Osteoblast (primary cell): ENCODE results near the gene RMI2. TPM values are rescaled to one million over a fixed set of nuclear protein-coding genes. Genes with fewer than 3 reads are reported as not detected.

Experiments used
- DNase-seq: peaks from one replicate; pipeline ENCODE4 v3.0.0; 2011; ENCODE audit warnings: low spot score, mixed read lengths; ENCODE audit not compliant: insufficient read length; ENCODE audit errors: missing footprints
- H2AFZ ChIP-seq: 2 replicates; pipeline ENCODE4 v1.6.0; 2011; ENCODE audit warnings: mild to moderate bottlenecking, low read length
- H3K27ac ChIP-seq: 2 replicates; pipeline ENCODE4 v1.5.1; 2011; ENCODE audit warnings: mild to moderate bottlenecking, low read depth, low read length, moderate library complexity
- H3K27me3 ChIP-seq: 2 replicates; pipeline ENCODE4 v1.6.0; 2012; ENCODE audit warnings: mild to moderate bottlenecking, control low read depth, inconsistent platforms, low read length, moderate library complexity; ENCODE audit not compliant: insufficient read depth
- H3K36me3 ChIP-seq: 2 replicates; pipeline ENCODE4 v1.5.1; 2011; ENCODE audit warnings: mild to moderate bottlenecking, low read length, control low read depth, moderate library complexity; ENCODE audit not compliant: insufficient read depth
- H3K4me1 ChIP-seq: 2 replicates; pipeline ENCODE4 v1.5.1; 2011; ENCODE audit warnings: mild to moderate bottlenecking, low read length, control low read depth, moderate library complexity; ENCODE audit not compliant: insufficient read depth
- H3K4me2 ChIP-seq: 2 replicates; pipeline ENCODE4 v1.6.0; 2011; ENCODE audit warnings: mild to moderate bottlenecking, low read length; ENCODE audit not compliant: insufficient read depth
- H3K4me3 ChIP-seq: fragments of 200-600 bp; sonication (generic); 3 replicates; pipeline ENCODE4 v1.5.1; 2012; ENCODE audit warnings: mild to moderate bottlenecking, low read length, inconsistent platforms; ENCODE audit not compliant: insufficient read depth
- H3K79me2 ChIP-seq: 2 replicates; pipeline ENCODE4 v1.6.0; 2012; ENCODE audit warnings: mild to moderate bottlenecking, low read length, control low read depth, inconsistent platforms; ENCODE audit not compliant: insufficient read depth
- H3K9me3 ChIP-seq: 2 replicates; pipeline ENCODE4 v1.5.1; 2011; ENCODE audit warnings: low read depth, low read length, control low read depth
- H4K20me1 ChIP-seq: 2 replicates; pipeline ENCODE4 v1.6.0; 2012; ENCODE audit warnings: mild to moderate bottlenecking, low read length, control low read depth; ENCODE audit not compliant: insufficient read depth
- total RNA-seq: library from RNA; depleted of rRNA; stranded (reverse); fragments of >200 nt; gene quantifications from 2 replicates; pipeline ENCODE4 v1.2.3, GENCODE V29; 2012
- TF ChIP-seq, protein P1 (sequence below): IDR thresholded peaks from 2 replicates; pipeline ENCODE4 v1.5.1; 2011; ENCODE audit warnings: mild to moderate bottlenecking, low read depth, low read length, moderate library complexity; ENCODE audit errors: extremely low read depth

Gene RMI2
- total RNA-seq = 1.4 and 1.8 TPM in 2 replicates

DNA sequence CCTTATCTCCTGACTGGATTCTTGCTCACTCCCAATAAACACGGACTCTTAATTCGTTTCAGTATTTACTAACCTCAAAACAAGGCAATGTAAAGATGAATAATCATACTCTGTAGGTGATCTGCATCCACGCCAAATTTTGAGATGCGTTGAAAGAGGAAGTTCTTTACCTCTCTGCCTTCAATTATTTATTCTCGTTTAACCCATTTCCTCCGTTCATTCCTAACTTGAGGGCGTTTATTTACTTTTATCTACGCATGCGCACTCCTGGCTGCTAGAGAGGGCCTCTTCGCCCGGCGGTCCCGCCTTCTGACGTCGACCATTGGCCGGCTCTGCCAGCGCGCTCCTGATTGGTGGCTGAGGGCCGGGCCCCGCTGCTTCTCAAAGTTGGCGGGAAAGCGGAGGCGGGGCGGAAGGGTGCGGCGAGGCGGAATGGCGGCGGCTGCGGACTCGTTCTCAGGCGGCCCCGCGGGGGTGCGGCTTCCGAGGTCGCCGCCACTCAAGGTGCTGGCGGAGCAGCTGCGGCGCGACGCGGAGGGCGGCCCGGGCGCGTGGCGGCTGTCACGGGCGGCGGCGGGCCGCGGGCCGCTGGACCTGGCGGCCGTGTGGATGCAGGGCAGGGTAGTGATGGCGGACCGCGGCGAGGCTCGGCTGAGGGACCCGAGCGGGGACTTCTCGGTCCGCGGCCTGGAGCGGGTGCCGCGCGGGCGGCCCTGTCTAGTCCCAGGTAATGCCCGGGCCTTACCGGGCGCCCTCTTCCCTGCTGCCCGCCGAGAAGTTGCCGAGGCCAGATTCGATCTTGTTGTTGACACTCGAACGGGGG lies at the start of gene RMI2:
RMI2 (plus strand) TSS at position 420 of the 823 bp plus-strand sequence; CDS start at position 433, 13 bp downstream.
- Histone ChIP-seq H3K4me3 (peak within 1 kb of the TSS; percentile 68), H3K9me3 (no peaks in the 10 kb centered on the region), H3K4me2 (peak within 1 kb of the TSS; percentile 81), H4K20me1 (no peaks in the 10 kb centered on the region), H3K79me2 (peaks cover 5% of the 10 kb centered on the region), H3K27me3 (no peaks in the 10 kb centered on the region), H3K4me1 (peaks cover 17% of the 10 kb centered on the region), H2AFZ (peak within 1 kb of the TSS; percentile 92), H3K36me3 (no peaks in the 10 kb centered on the region), H3K27ac (peak within 1 kb of the TSS; percentile 30)
- DNase-seq = peak; percentile 100
- TF ChIP-seq, protein P1, sequence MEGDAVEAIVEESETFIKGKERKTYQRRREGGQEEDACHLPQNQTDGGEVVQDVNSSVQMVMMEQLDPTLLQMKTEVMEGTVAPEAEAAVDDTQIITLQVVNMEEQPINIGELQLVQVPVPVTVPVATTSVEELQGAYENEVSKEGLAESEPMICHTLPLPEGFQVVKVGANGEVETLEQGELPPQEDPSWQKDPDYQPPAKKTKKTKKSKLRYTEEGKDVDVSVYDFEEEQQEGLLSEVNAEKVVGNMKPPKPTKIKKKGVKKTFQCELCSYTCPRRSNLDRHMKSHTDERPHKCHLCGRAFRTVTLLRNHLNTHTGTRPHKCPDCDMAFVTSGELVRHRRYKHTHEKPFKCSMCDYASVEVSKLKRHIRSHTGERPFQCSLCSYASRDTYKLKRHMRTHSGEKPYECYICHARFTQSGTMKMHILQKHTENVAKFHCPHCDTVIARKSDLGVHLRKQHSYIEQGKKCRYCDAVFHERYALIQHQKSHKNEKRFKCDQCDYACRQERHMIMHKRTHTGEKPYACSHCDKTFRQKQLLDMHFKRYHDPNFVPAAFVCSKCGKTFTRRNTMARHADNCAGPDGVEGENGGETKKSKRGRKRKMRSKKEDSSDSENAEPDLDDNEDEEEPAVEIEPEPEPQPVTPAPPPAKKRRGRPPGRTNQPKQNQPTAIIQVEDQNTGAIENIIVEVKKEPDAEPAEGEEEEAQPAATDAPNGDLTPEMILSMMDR = no peak

DNA sequence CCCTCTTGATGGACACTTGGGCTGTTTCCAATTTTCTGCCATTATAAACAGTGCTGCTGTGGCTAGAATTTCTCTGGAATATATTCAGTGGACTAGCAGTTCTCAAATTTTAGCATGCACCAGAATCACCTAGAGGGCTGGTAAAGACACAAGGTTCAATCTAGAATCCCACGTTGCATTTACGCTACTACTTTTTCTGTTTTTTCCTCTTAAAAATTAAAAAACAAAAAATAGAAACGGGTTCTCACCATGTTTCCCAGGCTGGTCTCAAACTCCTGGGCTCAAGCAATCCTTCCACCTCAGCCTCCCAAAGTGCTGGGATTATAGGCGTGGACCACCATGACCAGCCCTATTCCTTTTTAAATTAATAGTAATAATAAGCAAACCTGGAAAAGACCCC lies 49.6 kb upstream of the RMI2 start:
- TF ChIP-seq, protein P1 = no peak
- Histone ChIP-seq H3K4me1 (peaks cover 10% of the 10 kb centered on the region), H3K27me3 (peaks cover 13% of the 10 kb centered on the region), H2AFZ (no peak overlapping the region), H3K4me3 (no peak overlapping the region), H3K36me3 (no peaks in the 10 kb centered on the region), H3K79me2 (no peaks in the 10 kb centered on the region), H3K9me3 (no peaks in the 10 kb centered on the region), H4K20me1 (no peaks in the 10 kb centered on the region), H3K27ac (no peak overlapping the region), H3K4me2 (no peak overlapping the region)
- DNase-seq = no peak

DNA sequence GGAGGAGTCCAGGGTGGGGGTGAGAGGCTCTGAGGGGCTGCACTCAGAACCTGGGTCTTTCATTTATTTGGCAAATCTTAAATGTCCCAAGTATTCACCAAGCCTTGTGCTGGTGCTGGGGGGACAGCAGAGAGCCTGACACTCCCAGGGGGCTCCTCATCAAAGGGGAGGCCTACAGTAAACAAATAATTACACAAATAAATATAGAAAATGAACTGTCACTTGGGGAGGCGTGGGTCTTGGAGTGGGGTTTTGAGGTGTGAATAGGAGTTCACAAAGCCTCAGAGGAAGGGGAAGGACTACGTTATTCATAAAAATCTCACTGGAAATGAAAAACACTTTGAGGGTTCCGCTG lies 48.9 kb upstream of the RMI2 start:
- H4K20me1 ChIP-seq = no peaks in the 10 kb centered on the region
- peaks cover 10% of the 10 kb centered on the region for H3K4me1 ChIP-seq
- no peak overlapping the region for H3K4me2 ChIP-seq
- DNase-seq = no peak
- H3K27me3 ChIP-seq = peaks cover 12% of the 10 kb centered on the region
- no peak overlapping the region for H3K27ac ChIP-seq
- H2AFZ ChIP-seq = no peak overlapping the region
- H3K4me3 ChIP-seq = no peak overlapping the region
- H3K36me3 ChIP-seq = no peaks in the 10 kb centered on the region
- H3K9me3 ChIP-seq = no peaks in the 10 kb centered on the region
- H3K79me2 ChIP-seq = no peaks in the 10 kb centered on the region
- TF ChIP-seq, protein P1 = no peak

DNA sequence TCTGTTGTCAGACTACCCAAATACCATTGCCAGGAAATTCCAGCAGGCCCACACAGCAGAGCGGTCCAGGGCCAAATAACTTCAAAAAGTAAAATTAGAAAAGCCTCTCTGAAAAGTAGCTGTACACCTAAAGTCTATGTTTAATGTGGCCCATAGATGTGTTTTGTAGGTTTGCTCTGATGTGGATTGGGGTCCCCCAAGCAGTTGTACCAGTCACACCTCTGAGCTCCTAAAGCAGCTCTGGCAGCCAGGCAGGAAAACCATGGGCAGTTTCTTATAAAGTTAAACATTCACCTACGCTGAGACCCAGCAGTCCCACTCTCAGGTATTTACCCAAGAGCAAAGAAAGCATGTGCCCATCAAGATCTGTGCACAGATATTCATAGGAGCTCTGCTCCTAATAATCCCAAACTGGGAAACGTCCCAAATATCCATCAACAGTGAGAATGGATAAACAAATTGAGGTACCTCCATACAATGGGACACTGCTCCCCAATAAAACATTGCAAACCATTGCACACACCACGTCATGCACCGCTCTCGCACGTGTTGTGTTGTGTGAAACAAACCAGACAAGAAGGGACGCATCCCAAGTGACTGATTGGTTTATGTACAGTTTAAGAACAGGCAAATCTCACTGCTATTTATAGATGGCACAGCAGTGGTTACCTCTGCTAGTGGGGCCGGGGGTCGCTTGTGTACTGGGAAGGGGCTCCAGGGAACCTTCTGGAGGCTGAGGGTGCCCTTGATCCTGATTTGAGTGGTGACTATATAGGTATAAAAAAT lies 48.4 kb upstream of the RMI2 start:
- Histone ChIP-seq H3K4me2 (peak overlapping the region; percentile 82), H3K4me3 (peak overlapping the region; percentile 48), H3K9me3 (no peaks in the 10 kb centered on the region), H3K27ac (no peak overlapping the region), H3K36me3 (no peaks in the 10 kb centered on the region), H3K27me3 (peaks cover 7% of the 10 kb centered on the region), H4K20me1 (no peaks in the 10 kb centered on the region), H2AFZ (peak overlapping the region; percentile 73), H3K79me2 (no peaks in the 10 kb centered on the region), H3K4me1 (peaks cover 10% of the 10 kb centered on the region)
- peak; percentile 1 for DNase-seq
- TF ChIP-seq, protein P1 = no peak
